ENCODE data around the gene HPCAL4. TPM values are rescaled to one million over a fixed set of nuclear protein-coding genes. Genes with fewer than 3 reads are reported as not detected.

Gene HPCAL4
- total RNA-seq, 6 donors from 2014 or later, result under 0.01 to 1.1 (median 0.43) TPM

GRCh38 chr1:39720094-39720999 is 29.1 kb upstream of the HPCAL4 start:
- 40 to 43% methylated on average over 7 of the region's 7 CpGs for WGBS, 2 donors
- DNase-seq, result no peak
- H3K36me3 ChIP-seq, result no peaks in the 10 kb centered on the region
- no peak overlapping the region for H3K4me3 ChIP-seq
- H3K4me1 ChIP-seq, result peaks cover 0 to 2% (median 0%) of the 10 kb centered on the region in 4 donors
- H3K27me3 ChIP-seq, result no peaks in the 10 kb centered on the region
- TF ChIP-seq POLR2A (IDR thresholded peaks at IDR 0.05) (no peak), CTCF (IDR thresholded peaks at IDR 0.05) (peak; percentile 52 to 78 (median 69)), POLR2AphosphoS5 (IDR thresholded peaks at IDR 0.05) (no peak), EP300 (IDR thresholded peaks at IDR 0.05) (no peak)
- peak; percentile 46 to 85 for ATAC-seq (ENCODE audit: low FRiP score in 2 of 2)
- H3K27ac ChIP-seq, result no peak overlapping the region
- H3K9me3 ChIP-seq, result no peaks in the 10 kb centered on the region

- H3K27me3 ChIP-seq, result no peaks in the 10 kb centered on the region
- H3K36me3 ChIP-seq, result no peaks in the 10 kb centered on the region
- ATAC-seq (ENCODE audit: low FRiP score in 2 of 2) (no peak), DNase-seq (no peak)
- no peak overlapping the region for H3K27ac ChIP-seq
- H3K9me3 ChIP-seq, result no peaks in the 10 kb centered on the region
- TF ChIP-seq POLR2A (IDR thresholded peaks at IDR 0.05), result no peak
- TF ChIP-seq CTCF (IDR thresholded peaks at IDR 0.05), result no peak
- TF ChIP-seq EP300 (IDR thresholded peaks at IDR 0.05), result no peak
- no peak for TF ChIP-seq POLR2AphosphoS5 (IDR thresholded peaks at IDR 0.05)
- 48 to 59% methylated on average over 6 of the region's 6 CpGs for WGBS, 2 donors
- H3K4me3 ChIP-seq, result no peak overlapping the region
- H3K4me1 ChIP-seq, result peaks cover 0 to 2% (median 0%) of the 10 kb centered on the region in 4 donors
Observed at GRCh38 chr1:39717809-39718208, 26.6 kb upstream of the HPCAL4 start.

- TF ChIP-seq EP300 (IDR thresholded peaks at IDR 0.05), result no peak
- no peak for TF ChIP-seq POLR2A (IDR thresholded peaks at IDR 0.05)
- TF ChIP-seq POLR2AphosphoS5 (IDR thresholded peaks at IDR 0.05), result no peak
- TF ChIP-seq CTCF (IDR thresholded peaks at IDR 0.05), result no peak
- Histone ChIP-seq H3K4me1 (no peaks in the 10 kb centered on the region), H3K27me3 (no peaks in the 10 kb centered on the region), H3K4me3 (no peak overlapping the region), H3K27ac (no peak overlapping the region), H3K9me3 (no peaks in the 10 kb centered on the region), H3K36me3 (no peaks in the 10 kb centered on the region)
- no peak for ATAC-seq (ENCODE audit: low FRiP score in 2 of 2)
- DNase-seq, result peak in 1 of 2 donors; percentile 25
- WGBS, 2 donors, result 85 to 94% methylated on average over 4 to 5 of the region's 5 CpGs
Observed at GRCh38 chr1:39713557-39713956, 22.3 kb upstream of the HPCAL4 start.

GRCh38 chr1:39711966-39712340 is 20.7 kb upstream of the HPCAL4 start:
- Histone ChIP-seq H3K36me3 (no peaks in the 10 kb centered on the region), H3K27me3 (no peaks in the 10 kb centered on the region), H3K9me3 (no peaks in the 10 kb centered on the region), H3K27ac (no peak overlapping the region), H3K4me1 (no peaks in the 10 kb centered on the region), H3K4me3 (no peak overlapping the region)
- no peak for DNase-seq
- TF ChIP-seq EP300 (IDR thresholded peaks at IDR 0.05) (no peak), CTCF (IDR thresholded peaks at IDR 0.05) (no peak), POLR2A (IDR thresholded peaks at IDR 0.05) (no peak), POLR2AphosphoS5 (IDR thresholded peaks at IDR 0.05) (no peak)
- ATAC-seq (ENCODE audit: low FRiP score in 2 of 2), result no peak
- 81 to 86% methylated on average over 6 of the region's 6 CpGs for WGBS, 2 donors
